Smooth muscle cell (in vitro differentiated cells): ENCODE results near the gene CTSE. TPM values are rescaled to one million over a fixed set of nuclear protein-coding genes. Genes with fewer than 3 reads are reported as not detected.

ENCODE experiments used
- DNase-seq: peaks from one replicate; lab custom pipeline; 2025; ENCODE audit not compliant: unreplicated experiment; lab: John Stamatoyannopoulos, UW
- H2AFZ ChIP-seq: fragments of 200-600 bp; sonication (generic); 2 replicates; pipeline ENCODE4 v1.6.0; 2016; ENCODE audit warnings: antibody characterized with exemption, low read depth, mild to moderate bottlenecking
- H3F3A ChIP-seq: fragments of 200-600 bp; sonication (generic); 2 replicates; pipeline ENCODE4 v1.6.0; 2017; ENCODE audit warnings: antibody characterized with exemption, low read depth
- H3K27ac ChIP-seq: fragments of 200-600 bp; sonication (generic); 2 replicates; pipeline ENCODE4 v1.5.1; 2016; ENCODE audit warnings: low read depth, mild to moderate bottlenecking
- H3K27me3 ChIP-seq: fragments of 200-600 bp; sonication (generic); 2 replicates; pipeline ENCODE4 v1.6.1; 2016; ENCODE audit warnings: low read depth, mild to moderate bottlenecking
- H3K36me3 ChIP-seq: fragments of 200-600 bp; sonication (generic); 2 replicates; pipeline ENCODE4 v1.5.1; 2016; ENCODE audit warnings: low read depth
- H3K4me1 ChIP-seq: fragments of 200-600 bp; sonication (generic); 2 replicates; pipeline ENCODE4 v1.5.1; 2016; ENCODE audit warnings: low read depth
- H3K4me2 ChIP-seq: fragments of 200-600 bp; sonication (generic); 2 replicates; pipeline ENCODE4 v1.6.0; 2016; ENCODE audit warnings: mild to moderate bottlenecking
- H3K4me3 ChIP-seq: fragments of 200-600 bp; sonication (generic); 2 replicates; pipeline ENCODE4 v1.5.1; 2016; ENCODE audit warnings: mild to moderate bottlenecking
- H3K79me2 ChIP-seq: fragments of 200-600 bp; sonication (generic); 2 replicates; pipeline ENCODE4 v1.6.0; 2016; ENCODE audit warnings: low read depth, mild to moderate bottlenecking
- H3K9ac ChIP-seq: fragments of 200-600 bp; sonication (generic); 2 replicates; pipeline ENCODE4 v1.6.0; 2016; ENCODE audit warnings: low read depth
- H3K9me3 ChIP-seq: fragments of 200-600 bp; sonication (generic); replicated peaks from 2 replicates; pipeline ENCODE4 v1.5.1; 2016; ENCODE audit warnings: low read depth
- H4K20me1 ChIP-seq: fragments of 200-600 bp; sonication (generic); 2 replicates; pipeline ENCODE4 v1.6.0; 2016; ENCODE audit warnings: low read depth
- CTCF ChIP-seq: fragments of 200-600 bp; sonication (generic); IDR thresholded peaks from 2 replicates; pipeline ENCODE4 v1.5.1; 2017; ENCODE audit warnings: borderline replicate concordance, mild to moderate bottlenecking, antibody characterized with exemption; ENCODE audit not compliant: insufficient read depth, poor library complexity, severe bottlenecking
- WGBS: methylation state at CpG from one replicate; pipeline ENCODE4 v1.1.7; 2016; ENCODE audit warnings: low lambda C conversion rate; 5-methylcytosine and 5-hydroxymethylcytosine counted together
- polyA plus RNA-seq: library from polyadenylated mRNA; unstranded; fragments of >200 nt; fragmentation: Nextera tagmentation; extraction: Ambion mirVana; gene quantifications from 2 replicates; pipeline ENCODE4 v1.2.1, GENCODE V29; 2016
- total RNA-seq: library from RNA; depleted of rRNA; stranded (reverse); fragments of >200 nt; gene quantifications from 2 replicates; pipeline ENCODE4 v1.2.3, GENCODE V29; 2014

The CTSE gene
- total and polyA plus RNA-seq, 2 experiments from 2014 or later: not detected

DNA sequence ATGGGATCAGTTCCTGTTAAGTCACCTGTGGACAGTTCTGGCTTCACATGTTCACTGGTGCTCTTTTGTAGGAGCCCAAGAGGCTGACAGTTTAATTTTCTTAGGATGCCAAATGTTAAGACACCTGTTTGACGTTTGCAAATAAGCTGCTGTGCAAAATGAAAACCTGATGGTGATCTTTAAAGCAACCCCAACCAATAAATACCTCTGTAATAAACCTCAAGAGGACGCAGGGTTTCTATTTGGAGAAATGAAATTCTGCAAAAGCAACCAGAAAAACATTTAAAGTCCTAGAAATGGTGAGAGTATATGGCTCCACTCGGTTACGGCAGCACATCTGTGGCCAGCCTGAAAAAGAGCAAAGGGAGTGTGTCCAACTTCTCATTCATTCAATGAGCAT is 23.6 kb upstream of the CTSE start:
- Histone ChIP-seq H4K20me1 (no peaks in the 10 kb centered on the region), H2AFZ (no peak overlapping the region), H3K79me2 (no peaks in the 10 kb centered on the region), H3K4me1 (no peaks in the 10 kb centered on the region), H3F3A (no peaks in the 10 kb centered on the region), H3K9me3 (no peaks in the 10 kb centered on the region), H3K4me3 (no peak overlapping the region), H3K27ac (no peak overlapping the region), H3K4me2 (no peak overlapping the region), H3K9ac (no peak overlapping the region), H3K36me3 (no peaks in the 10 kb centered on the region), H3K27me3 (no peaks in the 10 kb centered on the region)
- 86% methylated on average over 4 of the region's 4 CpGs for WGBS
- no peak for TF ChIP-seq CTCF
- no peak for DNase-seq

- no peaks in the 10 kb centered on the region for H3K27me3 ChIP-seq
- 67% methylated on average over 7 of the region's 7 CpGs for WGBS
- H3K9me3 ChIP-seq: no peaks in the 10 kb centered on the region
- H4K20me1 ChIP-seq: no peaks in the 10 kb centered on the region
- H3K27ac ChIP-seq: no peak overlapping the region
- H3K9ac ChIP-seq: no peak overlapping the region
- H3K4me3 ChIP-seq: no peak overlapping the region
- H3K36me3 ChIP-seq: no peaks in the 10 kb centered on the region
- DNase-seq: no peak
- H3K4me2 ChIP-seq: no peak overlapping the region
- H2AFZ ChIP-seq: no peak overlapping the region
- H3F3A ChIP-seq: no peaks in the 10 kb centered on the region
- H3K79me2 ChIP-seq: no peaks in the 10 kb centered on the region
- no peak for TF ChIP-seq CTCF
- peaks cover 10% of the 10 kb centered on the region for H3K4me1 ChIP-seq
Observed at GRCh38 chr1:206041640-206042039, 17.9 kb upstream of the CTSE start.

DNA sequence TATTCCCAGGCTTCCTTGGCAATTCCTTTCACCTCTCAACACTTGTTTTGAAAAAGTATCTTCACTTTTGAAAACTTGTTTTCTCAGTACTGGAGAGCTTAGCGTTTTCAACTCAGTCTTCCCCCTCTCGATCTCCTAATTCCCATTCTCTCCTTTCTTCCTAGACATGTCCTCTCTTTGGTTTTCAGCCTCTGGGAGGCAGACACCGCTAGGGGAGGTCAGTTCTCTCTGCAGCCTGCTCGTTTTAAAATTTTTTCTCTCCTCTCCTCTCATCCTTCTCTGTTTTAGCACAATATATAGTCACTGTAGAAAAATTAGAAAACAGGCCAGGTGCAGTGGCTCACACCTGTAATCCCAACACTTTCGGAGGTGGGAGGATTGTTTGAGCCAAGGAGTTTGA is 16.6 kb upstream of the CTSE start:
- H3K27ac ChIP-seq: no peak overlapping the region
- 74% methylated on average over 5 of the region's 5 CpGs for WGBS
- no peaks in the 10 kb centered on the region for H3K27me3 ChIP-seq
- no peaks in the 10 kb centered on the region for H4K20me1 ChIP-seq
- no peak overlapping the region for H3K4me3 ChIP-seq
- H3K79me2 ChIP-seq: no peaks in the 10 kb centered on the region
- no peak overlapping the region for H3K4me2 ChIP-seq
- H2AFZ ChIP-seq: no peak overlapping the region
- peaks cover 10% of the 10 kb centered on the region for H3K4me1 ChIP-seq
- no peaks in the 10 kb centered on the region for H3F3A ChIP-seq
- DNase-seq: no peak
- TF ChIP-seq CTCF: no peak
- no peaks in the 10 kb centered on the region for H3K36me3 ChIP-seq
- no peaks in the 10 kb centered on the region for H3K9me3 ChIP-seq
- no peak overlapping the region for H3K9ac ChIP-seq
